ENCODE results near the gene GSDME.

- TF ChIP-seq, protein P1, sequence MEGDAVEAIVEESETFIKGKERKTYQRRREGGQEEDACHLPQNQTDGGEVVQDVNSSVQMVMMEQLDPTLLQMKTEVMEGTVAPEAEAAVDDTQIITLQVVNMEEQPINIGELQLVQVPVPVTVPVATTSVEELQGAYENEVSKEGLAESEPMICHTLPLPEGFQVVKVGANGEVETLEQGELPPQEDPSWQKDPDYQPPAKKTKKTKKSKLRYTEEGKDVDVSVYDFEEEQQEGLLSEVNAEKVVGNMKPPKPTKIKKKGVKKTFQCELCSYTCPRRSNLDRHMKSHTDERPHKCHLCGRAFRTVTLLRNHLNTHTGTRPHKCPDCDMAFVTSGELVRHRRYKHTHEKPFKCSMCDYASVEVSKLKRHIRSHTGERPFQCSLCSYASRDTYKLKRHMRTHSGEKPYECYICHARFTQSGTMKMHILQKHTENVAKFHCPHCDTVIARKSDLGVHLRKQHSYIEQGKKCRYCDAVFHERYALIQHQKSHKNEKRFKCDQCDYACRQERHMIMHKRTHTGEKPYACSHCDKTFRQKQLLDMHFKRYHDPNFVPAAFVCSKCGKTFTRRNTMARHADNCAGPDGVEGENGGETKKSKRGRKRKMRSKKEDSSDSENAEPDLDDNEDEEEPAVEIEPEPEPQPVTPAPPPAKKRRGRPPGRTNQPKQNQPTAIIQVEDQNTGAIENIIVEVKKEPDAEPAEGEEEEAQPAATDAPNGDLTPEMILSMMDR (IDR thresholded peaks at IDR 0.05; ENCODE audit: low read depth, low read length, missing input control), result peak; percentile 14
- no peak for TF ChIP-seq TAF1 (conservative IDR thresholded peaks at IDR 0.05)
- TF ChIP-seq SP1 (IDR thresholded peaks at IDR 0.05), result no peak
- no peak for TF ChIP-seq FOXA1 (IDR thresholded peaks at IDR 0.05)
- TF ChIP-seq RAD21 (IDR thresholded peaks at IDR 0.05), result peak in 1 of 2 donors; percentile 59
- TF ChIP-seq, protein P2, sequence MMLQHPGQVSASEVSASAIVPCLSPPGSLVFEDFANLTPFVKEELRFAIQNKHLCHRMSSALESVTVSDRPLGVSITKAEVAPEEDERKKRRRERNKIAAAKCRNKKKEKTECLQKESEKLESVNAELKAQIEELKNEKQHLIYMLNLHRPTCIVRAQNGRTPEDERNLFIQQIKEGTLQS (IDR thresholded peaks at IDR 0.05), result no peak
- no peak for TF ChIP-seq YY1 (IDR thresholded peaks at IDR 0.05)
- no peak for TF ChIP-seq JUND (IDR thresholded peaks at IDR 0.05)
- TF ChIP-seq GABPA (IDR thresholded peaks at IDR 0.05 in 1 of 2, conservative IDR thresholded peaks at IDR 0.05 in 1 of 2), result no peak
- TF ChIP-seq, protein P3, sequence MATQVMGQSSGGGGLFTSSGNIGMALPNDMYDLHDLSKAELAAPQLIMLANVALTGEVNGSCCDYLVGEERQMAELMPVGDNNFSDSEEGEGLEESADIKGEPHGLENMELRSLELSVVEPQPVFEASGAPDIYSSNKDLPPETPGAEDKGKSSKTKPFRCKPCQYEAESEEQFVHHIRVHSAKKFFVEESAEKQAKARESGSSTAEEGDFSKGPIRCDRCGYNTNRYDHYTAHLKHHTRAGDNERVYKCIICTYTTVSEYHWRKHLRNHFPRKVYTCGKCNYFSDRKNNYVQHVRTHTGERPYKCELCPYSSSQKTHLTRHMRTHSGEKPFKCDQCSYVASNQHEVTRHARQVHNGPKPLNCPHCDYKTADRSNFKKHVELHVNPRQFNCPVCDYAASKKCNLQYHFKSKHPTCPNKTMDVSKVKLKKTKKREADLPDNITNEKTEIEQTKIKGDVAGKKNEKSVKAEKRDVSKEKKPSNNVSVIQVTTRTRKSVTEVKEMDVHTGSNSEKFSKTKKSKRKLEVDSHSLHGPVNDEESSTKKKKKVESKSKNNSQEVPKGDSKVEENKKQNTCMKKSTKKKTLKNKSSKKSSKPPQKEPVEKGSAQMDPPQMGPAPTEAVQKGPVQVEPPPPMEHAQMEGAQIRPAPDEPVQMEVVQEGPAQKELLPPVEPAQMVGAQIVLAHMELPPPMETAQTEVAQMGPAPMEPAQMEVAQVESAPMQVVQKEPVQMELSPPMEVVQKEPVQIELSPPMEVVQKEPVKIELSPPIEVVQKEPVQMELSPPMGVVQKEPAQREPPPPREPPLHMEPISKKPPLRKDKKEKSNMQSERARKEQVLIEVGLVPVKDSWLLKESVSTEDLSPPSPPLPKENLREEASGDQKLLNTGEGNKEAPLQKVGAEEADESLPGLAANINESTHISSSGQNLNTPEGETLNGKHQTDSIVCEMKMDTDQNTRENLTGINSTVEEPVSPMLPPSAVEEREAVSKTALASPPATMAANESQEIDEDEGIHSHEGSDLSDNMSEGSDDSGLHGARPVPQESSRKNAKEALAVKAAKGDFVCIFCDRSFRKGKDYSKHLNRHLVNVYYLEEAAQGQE (IDR thresholded peaks at IDR 0.05), result peak; percentile 84
- no peak for TF ChIP-seq EGR1 (IDR thresholded peaks at IDR 0.05; ENCODE audit: low read depth in 2 of 2)
- no peak for TF ChIP-seq RXRA (IDR thresholded peaks at IDR 0.05)
These were observed 41.4 kb downstream of the GSDME start for GRCh38 chr7:24715661-24716479.

Measured in liver (tissue), 3 donors.